SHP77 treated with DMSO at 0.1 percent for 48 hours (cell line): ENCODE measurements around the gene PADI2.

Source experiments
- DNase-seq: peaks from one replicate; lab custom pipeline; 2025; lab: John Stamatoyannopoulos, UW

The PADI2 gene

DNA sequence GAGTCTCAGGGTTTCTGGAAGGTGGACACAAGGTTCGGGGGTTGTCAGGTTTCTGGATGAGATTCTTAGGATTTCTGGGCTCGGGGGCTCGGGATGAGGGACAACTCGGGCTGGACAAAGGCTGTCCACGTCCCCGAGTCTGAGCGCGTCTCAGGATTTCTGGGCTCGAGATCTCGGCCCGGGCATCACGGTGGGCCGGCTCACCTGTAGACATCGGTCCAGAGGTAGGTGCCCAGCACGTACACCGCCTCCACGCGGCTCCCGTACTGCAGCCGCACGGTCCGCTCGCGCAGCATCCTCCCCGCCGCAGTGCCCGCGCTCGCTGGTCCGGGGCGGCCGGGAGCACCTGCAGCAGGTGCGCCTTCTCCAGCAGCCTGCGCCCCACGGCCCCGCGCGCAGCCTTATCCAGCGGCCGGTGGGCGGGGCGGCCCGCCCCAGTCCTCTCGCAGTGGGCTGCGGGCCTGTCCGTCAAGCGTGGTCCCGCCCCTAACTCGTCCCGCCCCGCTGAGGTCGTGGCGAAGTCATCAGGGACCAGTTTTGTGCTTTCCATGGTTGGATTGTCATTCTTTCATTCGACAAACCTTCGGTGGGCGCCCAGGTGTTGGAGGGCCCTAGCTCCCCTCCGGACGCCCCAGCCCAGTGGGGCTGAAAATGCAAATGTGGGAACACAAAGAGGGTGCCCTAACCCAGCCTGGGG is at the start of gene PADI2:
Gene PADI2, minus strand, starts transcription at position 376 of the 697 bp plus-strand sequence. Its CDS starts 80 bp downstream, at position 296.
- DNase-seq = no peak

GRCh38 chr1:17168091-17168876 is 49.0 kb upstream of the PADI2 start:
- no peak for DNase-seq

GRCh38 chr1:17167786-17168090 is 48.5 kb upstream of the PADI2 start:
- no peak for DNase-seq

- DNase-seq = no peak
Measured at GRCh38 chr1:17167041-17167785, 48.0 kb upstream of the PADI2 start.

DNA sequence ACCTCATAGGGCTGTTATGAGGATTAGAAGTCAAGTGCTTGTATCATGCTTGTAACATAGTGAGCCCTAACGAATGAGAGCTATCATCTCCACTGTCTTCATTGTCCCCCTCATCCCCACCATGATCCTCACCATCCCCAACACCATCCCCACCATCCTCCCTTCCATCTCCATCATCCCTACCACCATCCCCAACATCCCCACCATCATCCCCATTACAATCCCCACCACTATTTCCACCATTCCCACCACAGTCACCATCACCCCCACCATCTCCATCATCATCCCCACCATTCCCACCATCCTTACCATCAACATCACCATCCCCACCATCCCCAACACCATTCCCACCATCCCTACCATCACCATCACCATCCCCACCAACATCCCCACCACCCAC is 46.6 kb upstream of the PADI2 start:
- no peak for DNase-seq

DNA sequence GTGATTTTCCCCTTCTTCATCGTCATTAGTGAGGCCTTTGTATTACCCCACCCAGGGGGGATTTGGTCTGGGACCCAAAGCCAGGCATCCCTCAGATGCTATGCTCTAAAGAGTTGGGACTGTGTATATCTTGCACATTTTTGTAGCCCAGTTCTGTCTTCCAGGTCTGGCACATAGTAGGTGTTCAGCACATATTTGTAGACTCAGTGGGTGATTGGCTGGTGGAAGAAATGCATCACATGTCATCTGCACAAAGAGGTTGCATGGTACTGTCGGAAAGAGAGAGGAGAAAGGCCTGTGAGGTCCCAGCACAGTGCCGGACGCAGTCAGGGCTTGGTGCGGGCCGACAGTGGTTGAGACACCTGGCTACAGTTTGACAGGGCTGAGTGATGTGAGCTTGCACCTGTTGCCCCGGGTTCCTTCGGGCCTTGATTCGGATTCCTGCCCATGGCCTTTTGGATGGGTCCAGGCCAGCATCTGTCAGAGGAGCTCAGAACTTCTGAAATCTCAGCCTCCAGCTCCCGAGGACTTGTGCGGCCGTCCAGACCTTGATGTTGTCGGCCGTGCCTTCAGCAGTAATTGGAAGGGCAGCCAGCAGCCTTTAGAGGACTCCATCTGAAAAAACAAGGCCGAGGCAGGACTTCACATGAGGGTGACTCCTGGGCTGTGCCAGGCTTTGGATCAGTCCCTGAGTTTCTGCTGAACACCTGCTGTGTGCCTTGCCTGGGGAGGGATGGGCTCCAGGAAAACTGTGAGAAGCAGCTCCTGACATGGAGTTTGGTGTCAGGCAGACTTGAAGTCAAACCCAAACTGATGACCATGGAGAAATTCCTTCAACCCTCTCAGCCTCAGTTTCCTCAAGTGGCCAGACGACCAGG is 44.8 kb upstream of the PADI2 start:
- DNase-seq = no peak

- DNase-seq = no peak
Measured at GRCh38 chr1:17163371-17163770, 44.1 kb upstream of the PADI2 start.

- DNase-seq = no peak
Measured at GRCh38 chr1:17162941-17163340, 43.7 kb upstream of the PADI2 start.

DNA sequence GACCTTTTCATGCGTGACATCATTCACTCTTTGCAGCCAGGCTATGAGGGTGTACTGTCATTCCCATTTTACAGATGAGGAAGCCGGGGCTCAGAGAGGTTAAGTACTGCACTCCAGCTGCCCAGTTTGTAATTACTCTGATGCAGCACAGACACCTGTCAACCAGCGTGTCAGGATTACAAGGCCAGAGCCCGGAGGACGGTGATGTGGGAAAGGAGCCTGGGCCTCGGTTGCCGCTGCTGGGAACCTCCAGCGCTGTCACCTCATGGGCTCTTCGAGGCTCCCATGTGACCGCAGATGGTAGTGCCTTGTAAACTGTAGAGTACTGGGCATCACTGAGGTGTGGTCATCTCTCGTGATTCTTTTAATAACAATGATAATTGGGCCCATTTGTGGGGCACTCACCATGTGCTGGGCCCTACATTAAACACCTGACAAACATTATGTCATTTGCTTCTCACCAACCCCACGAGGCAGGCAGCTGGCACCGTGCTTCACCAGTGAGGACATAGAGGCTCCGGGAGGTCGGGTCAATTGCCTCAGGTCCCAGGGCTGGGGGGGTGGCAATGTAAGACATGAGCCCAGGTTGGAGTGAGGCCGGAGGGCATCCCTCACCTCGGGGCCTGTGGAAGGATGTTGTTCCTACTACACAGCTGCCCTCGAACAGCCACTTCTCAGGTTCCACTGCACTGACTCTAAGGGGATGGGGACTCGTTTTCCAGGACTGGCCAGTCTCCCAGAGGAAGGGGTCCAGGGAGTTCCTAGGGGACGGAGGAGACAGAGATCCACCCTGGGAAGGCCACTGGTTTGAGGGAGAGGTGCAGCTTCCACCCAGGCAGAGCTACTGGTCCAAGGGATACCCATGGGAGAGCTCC is 42.9 kb upstream of the PADI2 start:
- DNase-seq = no peak

- DNase-seq = no peak
Measured at GRCh38 chr1:17161137-17161740, 42.0 kb upstream of the PADI2 start.

GRCh38 chr1:17158961-17159360 is 39.7 kb upstream of the PADI2 start:
- no peak for DNase-seq

DNA sequence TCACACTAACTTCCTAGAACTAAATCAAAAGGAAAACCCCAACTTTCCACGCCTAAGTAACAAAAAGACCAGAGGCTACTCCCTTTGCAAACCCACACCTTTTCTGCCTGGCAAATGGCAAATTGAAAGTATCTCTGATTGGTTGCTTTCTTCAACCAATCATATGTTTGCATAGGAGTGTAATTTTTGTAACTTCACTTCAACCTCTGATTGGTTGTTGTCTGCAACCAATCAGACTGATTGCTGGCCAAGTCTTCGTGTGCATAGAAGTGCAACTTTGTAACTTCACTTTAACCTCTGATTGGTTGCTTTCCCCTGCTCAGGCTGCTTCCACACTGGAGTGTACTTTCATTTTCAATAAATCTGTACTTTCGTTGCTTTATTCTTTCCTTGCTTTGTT is 36.9 kb upstream of the PADI2 start:
- no peak for DNase-seq

DNA sequence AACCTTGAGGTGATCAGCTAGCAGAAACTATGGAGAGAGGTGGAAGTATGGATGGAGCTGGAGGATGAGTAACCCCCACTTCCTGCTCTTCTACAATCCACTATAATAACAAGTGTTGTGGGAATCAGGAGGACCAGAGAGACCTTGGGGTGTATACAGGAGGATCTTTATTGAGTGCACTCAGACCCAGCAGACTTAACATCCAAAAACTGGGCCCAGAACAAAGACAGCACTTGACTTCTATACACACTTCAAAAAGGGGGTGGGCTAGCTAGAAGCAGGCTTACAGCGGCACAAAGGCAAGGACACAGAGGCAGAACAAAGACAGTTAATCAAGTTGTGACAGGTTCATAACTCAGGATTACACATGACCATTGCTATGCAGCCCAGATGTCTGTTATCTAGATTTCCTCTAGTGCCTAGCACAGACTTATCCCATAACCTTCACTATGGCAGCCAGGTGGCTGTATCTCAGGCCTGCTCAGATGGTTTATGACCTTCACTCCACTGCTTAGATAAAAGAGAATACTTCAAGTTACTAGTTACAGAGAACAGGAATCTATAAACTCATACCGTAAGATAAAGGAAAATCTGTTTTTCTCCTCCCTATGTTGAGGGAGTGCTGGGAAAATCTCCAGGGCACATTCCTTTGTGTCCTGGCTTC is 36.1 kb upstream of the PADI2 start:
- no peak for DNase-seq

GRCh38 chr1:17149771-17150170 is 30.5 kb upstream of the PADI2 start:
- DNase-seq = no peak

- DNase-seq = no peak
Measured at GRCh38 chr1:17148950-17149608, 29.8 kb upstream of the PADI2 start.

- no peak for DNase-seq
Measured at GRCh38 chr1:17145648-17146047, 26.4 kb upstream of the PADI2 start.

- no peak for DNase-seq
Measured at GRCh38 chr1:17143760-17144159, 24.5 kb upstream of the PADI2 start.

DNA sequence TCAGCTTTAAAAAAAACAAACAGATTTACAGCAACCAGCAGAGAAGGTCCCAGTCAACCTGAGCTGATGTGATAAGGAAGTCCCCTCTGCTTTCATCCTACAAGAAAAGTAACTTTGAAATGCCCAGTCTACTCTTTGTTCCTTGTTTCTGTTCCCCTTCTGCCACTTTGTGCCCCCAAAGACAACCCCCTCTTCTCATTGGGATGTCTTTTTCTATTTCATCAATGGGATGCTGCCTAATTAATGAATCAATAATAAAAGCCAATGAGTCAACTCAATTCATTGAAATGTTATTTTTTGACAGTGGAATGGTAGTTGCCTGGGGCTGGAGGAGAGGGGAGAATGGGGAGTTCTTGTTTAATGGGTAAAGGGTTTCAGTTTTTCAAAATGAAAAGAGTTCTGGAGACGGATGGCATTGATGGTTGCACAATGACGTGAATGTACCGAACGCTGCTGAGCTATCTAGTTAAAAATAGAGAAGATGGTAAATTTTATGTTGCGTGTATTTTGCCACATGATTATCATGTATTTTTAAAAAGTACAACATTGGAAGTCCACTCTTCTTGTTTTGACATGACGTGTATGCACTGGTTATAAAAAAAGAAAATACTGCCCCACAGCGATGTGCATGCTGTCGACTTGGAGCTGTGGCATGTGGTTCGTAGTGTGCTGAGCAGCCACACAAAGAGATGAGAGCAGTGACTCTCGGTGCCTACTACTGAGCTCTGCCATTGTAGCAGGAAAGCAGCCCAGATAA is 22.4 kb upstream of the PADI2 start:
- no peak for DNase-seq

GRCh38 chr1:17140279-17140678 is 21.0 kb upstream of the PADI2 start:
- no peak for DNase-seq
